BE2C (cell line): Measurements from ENCODE around the gene CREB5.
"Not testable (repeated sequence)": the region's sequence is repeated elsewhere in the genome, so short reads cannot be mapped to it uniquely, and the experiment has no call there.

ENCODE experiments used
- DNase-seq: peaks from one replicate; pipeline ENCODE4 v3.0.0-alpha.2; 2020
- H3K27me3 ChIP-seq: fragments of 250-450 bp; sonication (Bioruptor Pico); 2 replicates; pipeline ENCODE4 v1.5.1; 2020; ENCODE audit warnings: mild to moderate bottlenecking
- H3K36me3 ChIP-seq: fragments of 250-450 bp; sonication (Bioruptor Pico); 2 replicates; pipeline ENCODE4 v1.5.1; 2020; ENCODE audit warnings: mild to moderate bottlenecking
- H3K4me1 ChIP-seq: fragments of 250-450 bp; sonication (Bioruptor Pico); 2 replicates; pipeline ENCODE4 v1.5.1; 2020
- H3K4me3 ChIP-seq: 2 replicates; pipeline ENCODE4 v1.5.1; 2011; ENCODE audit warnings: low read depth, low read length
- H3K9me3 ChIP-seq: fragments of 250-450 bp; sonication (Bioruptor Pico); 2 replicates; pipeline ENCODE4 v1.5.1; 2020
- TF ChIP-seq, protein P1 (sequence below): IDR thresholded peaks from 2 replicates; pipeline ENCODE4 v1.5.1; 2012; ENCODE audit warnings: mild to moderate bottlenecking, low read depth, low read length

CREB5 gene

DNA sequence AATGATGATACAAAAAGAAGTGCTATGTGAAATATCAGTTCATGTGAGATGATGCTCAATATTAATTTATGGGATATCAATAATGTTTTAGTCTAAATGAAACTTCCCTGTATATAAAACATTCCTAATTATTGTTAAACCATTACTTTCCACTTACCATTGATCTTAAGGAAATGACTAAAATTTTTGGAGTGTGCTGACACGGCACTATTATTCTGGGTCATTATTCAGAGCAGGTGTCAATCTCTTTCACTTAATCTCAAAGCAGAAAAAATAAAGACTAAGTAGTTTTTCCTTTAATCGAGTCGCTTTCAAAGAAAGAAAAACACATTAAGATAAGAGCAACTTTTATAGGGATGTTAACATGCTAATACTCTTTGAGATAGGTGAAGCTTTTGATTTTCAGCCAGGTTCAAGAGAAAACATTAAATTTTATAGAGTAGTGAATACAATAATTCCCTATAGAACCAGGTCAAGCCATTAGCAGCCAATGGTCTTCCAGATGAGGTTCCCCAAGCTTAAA, 11.4 kb upstream of the CREB5 start:
- DNase-seq = no peak
- no peaks in the 10 kb centered on the region for H3K4me1 ChIP-seq
- no peaks in the 10 kb centered on the region for H3K27me3 ChIP-seq
- TF ChIP-seq, protein P1, sequence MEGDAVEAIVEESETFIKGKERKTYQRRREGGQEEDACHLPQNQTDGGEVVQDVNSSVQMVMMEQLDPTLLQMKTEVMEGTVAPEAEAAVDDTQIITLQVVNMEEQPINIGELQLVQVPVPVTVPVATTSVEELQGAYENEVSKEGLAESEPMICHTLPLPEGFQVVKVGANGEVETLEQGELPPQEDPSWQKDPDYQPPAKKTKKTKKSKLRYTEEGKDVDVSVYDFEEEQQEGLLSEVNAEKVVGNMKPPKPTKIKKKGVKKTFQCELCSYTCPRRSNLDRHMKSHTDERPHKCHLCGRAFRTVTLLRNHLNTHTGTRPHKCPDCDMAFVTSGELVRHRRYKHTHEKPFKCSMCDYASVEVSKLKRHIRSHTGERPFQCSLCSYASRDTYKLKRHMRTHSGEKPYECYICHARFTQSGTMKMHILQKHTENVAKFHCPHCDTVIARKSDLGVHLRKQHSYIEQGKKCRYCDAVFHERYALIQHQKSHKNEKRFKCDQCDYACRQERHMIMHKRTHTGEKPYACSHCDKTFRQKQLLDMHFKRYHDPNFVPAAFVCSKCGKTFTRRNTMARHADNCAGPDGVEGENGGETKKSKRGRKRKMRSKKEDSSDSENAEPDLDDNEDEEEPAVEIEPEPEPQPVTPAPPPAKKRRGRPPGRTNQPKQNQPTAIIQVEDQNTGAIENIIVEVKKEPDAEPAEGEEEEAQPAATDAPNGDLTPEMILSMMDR = no peak
- H3K9me3 ChIP-seq = no peaks in the 10 kb centered on the region
- no peaks in the 10 kb centered on the region for H3K36me3 ChIP-seq
- no peak overlapping the region for H3K4me3 ChIP-seq

DNA sequence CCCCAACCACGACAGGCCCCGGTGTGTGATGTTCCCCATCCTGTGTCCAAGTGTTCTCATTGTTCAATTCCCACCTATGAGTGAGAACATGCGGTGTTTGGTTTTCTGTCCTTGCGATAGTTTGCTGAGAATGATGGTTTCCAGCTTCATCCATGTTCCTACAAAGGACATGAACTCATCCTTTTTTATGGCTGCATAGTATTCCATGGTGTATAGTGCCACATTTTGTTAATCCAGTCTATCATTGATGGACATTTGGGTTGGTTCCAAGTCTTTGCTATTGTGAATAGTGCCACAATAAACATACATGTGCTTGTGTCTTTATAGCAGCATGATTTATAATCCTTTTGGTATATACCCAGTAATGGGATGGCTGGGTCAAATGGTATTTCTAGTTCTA, 10.8 kb upstream of the CREB5 start:
- H3K9me3 ChIP-seq = not testable (repeated sequence)

DNA sequence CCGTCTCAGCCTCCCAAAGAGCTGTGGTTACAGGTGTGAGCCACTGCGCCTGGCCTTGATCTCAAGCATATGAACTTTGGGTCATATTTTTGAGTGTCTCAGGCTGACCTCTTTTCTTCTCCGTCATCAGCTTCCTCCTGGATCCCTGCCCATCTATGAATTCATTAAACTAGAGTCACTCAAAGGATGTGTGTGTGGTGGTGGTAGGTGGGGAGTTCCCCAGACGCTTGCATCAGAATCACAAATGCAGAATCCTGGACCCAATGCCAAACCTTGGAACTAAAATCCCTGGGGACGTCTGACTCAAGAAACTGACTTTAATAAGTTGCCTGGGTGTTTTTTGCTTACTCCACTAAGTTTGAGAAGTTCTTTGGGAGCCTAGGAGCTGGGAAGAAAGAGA, 6.7 kb upstream of the CREB5 start:
- H3K9me3 ChIP-seq = no peaks in the 10 kb centered on the region
- no peaks in the 10 kb centered on the region for H3K4me1 ChIP-seq
- TF ChIP-seq, protein P1 = no peak
- DNase-seq = no peak
- peaks cover 24% of the 10 kb centered on the region for H3K27me3 ChIP-seq
- no peaks in the 10 kb centered on the region for H3K36me3 ChIP-seq
- no peak overlapping the region for H3K4me3 ChIP-seq

More for the DNA sequence above, 10.8 kb upstream of the CREB5 start:
- not testable (repeated sequence) for H3K36me3 ChIP-seq, DNase-seq, H3K27me3 ChIP-seq, H3K4me3 ChIP-seq, H3K4me1 ChIP-seq

DNA sequence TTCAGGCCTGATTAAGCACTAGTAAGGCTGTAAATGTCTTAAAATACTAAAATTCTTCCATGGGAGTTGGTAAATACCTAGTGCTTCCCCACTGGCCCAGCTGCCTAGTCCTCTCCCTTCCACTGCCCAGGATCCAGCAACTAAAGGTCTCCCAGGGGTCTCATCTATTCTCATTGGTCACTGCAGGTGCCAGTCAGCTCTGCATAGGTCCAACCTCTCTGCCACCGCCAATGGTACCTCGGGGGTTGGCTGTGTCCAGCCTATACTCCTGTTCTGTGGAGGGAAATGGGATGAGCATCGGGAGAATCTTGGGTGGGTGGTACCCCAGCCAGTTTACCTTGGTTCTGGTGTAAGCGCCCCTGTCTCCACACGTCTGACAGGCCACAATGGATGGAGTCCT, 6.1 kb upstream of the CREB5 start:
- Histone ChIP-seq H3K27me3 (peaks cover 29% of the 10 kb centered on the region), H3K9me3 (no peaks in the 10 kb centered on the region), H3K4me1 (peaks cover 4% of the 10 kb centered on the region; the same call in 1 of the 2 replicates), H3K4me3 (no peak overlapping the region), H3K36me3 (no peaks in the 10 kb centered on the region)
- TF ChIP-seq, protein P1 = no peak
- peak; percentile 22 for DNase-seq

DNA sequence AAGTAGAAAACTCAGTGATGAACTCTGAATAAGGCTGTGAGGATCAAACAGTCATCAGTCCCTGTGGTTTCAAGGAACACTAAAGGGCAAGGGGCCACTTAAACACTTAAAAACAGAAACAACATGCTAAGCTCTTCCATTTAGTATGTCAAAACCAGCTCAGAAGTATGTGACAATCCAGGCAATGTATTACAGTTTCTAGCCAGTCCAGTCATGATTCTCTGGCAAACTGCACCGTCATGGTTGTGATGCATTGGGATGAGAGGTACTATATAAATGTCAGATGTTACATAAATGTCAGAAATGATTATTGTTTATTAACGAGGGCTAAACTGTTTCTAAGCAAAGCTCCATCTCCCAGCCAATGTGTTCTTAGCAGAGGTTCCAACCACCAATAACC, 4.7 kb upstream of the CREB5 start:
- H3K4me1 ChIP-seq = peaks cover 4% of the 10 kb centered on the region; the same call in 1 of the 2 replicates
- H3K4me3 ChIP-seq = no peak overlapping the region
- DNase-seq = no peak
- H3K9me3 ChIP-seq = no peaks in the 10 kb centered on the region
- no peaks in the 10 kb centered on the region for H3K36me3 ChIP-seq
- TF ChIP-seq, protein P1 = no peak
- H3K27me3 ChIP-seq = peaks cover 38% of the 10 kb centered on the region

DNA sequence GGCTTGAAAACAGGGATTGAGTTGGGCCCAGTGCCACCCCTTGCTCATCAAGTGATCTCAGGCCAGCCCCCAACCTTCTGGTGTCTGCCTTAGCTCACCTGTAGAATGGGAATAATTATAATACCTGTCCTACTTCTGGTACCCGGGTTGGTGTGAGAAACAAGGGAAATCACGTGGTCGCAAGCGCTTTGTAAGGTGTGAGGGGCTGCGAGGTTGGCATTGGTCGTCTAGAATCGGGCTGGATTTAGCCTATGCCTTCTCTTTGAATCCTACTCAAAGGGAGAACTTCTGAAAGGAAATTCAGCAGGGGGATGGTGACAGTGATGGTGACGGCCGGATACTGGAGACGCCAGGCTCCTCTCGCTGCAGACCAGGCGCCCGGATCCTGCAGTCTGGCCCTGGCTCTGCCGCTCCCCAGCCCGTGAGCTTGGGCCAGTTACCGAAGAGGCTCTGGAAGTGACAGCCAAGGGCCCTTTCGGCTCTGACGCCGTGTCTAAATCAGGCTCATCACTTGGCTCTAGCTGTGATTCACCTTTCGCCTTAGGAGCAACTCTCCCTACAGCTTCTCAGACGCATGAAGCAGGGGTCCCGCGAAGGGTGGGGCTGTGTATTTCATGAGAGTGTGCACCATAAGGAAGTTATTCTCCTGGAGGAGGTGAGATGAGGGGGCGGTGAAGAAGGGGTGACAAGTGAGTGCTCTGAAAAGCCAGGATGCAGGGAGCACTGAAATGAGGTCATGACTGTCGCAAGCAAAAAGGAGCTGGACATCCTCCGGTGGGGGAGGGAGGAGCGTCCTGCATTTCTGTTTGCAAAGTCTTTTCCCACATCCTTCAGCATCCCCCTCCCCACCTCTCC, 4.0 kb upstream of the CREB5 start:
- H3K4me1 ChIP-seq = peaks cover 4% of the 10 kb centered on the region; the same call in 1 of the 2 replicates
- peak; percentile 20 for DNase-seq
- no peaks in the 10 kb centered on the region for H3K36me3 ChIP-seq
- TF ChIP-seq, protein P1 = no peak
- H3K4me3 ChIP-seq = peak overlapping the region; percentile 79
- H3K27me3 ChIP-seq = peaks cover 45% of the 10 kb centered on the region
- no peaks in the 10 kb centered on the region for H3K9me3 ChIP-seq
